ENCODE measurements around the gene PHF24.

The PHF24 gene

DNA sequence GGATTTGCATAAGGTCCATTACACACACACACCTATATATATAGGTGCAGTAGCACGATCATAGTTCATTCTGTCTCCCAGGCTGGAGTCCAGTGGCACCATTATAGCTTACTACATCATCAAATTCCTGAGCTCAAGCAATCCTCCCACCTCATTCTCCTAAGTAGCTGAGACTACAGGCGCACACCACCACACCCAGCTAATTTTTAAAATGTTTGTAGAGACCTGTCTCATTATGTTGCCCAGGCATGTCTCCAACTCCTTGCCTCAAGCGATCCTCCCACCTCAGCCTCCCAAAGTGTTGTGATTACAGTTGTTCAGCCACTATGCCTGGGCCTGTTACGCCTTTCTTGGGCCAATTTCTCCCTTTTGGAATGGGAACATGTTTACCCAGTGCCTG, 71.2 kb downstream of the PHF24 start:
- H3K4me3 ChIP-seq (ENCODE audit: insufficient read depth in 1 of 2, low read depth in 1 of 2, low read length in 2 of 2), result no peak overlapping the region
- no peak overlapping the region for H3K23ac ChIP-seq (ENCODE audit: low read length in 2 of 2)
- WGBS, result 95% methylated on average over 3 of the region's 4 CpGs
- no peak overlapping the region for H3K27ac ChIP-seq (ENCODE audit: low read length, poor library complexity, severe bottlenecking)
- H2AK5ac ChIP-seq (ENCODE audit: low read length, severe bottlenecking), result no peak overlapping the region
- no peaks in the 10 kb centered on the region for H3K27me3 ChIP-seq (ENCODE audit: control insufficient read depth in 1 of 2, insufficient read depth in 1 of 2, low read length in 2 of 2)
- H2BK5ac ChIP-seq (ENCODE audit: low read depth, low read length, poor library complexity, severe bottlenecking), result no peak overlapping the region
- no peaks in the 10 kb centered on the region for H3K79me1 ChIP-seq (replicated peaks; ENCODE audit: low read length, poor library complexity, severe bottlenecking)
- no peak overlapping the region for H3K18ac ChIP-seq (ENCODE audit: low read depth in 1 of 2, low read length in 2 of 2)
- no peaks in the 10 kb centered on the region for H3K9me3 ChIP-seq (ENCODE audit: control insufficient read depth, low read length)
- no peak overlapping the region for H3K14ac ChIP-seq (ENCODE audit: low read length in 2 of 2)
- H3K4ac ChIP-seq (ENCODE audit: low read depth in 1 of 2, low read length in 2 of 2), result no peak overlapping the region
- H4K91ac ChIP-seq (ENCODE audit: low read length), result no peak overlapping the region
- H3K36me3 ChIP-seq (ENCODE audit: control insufficient read depth in 1 of 2, insufficient read depth in 2 of 2, low read depth in 1 of 2, low read length in 2 of 2), result peaks cover 3 to 38% of the 10 kb centered on the region in 2 experiments
- H2AFZ ChIP-seq (ENCODE audit: low read depth, low read length), result no peak overlapping the region
- DNase-seq, result no peak
- no peak overlapping the region for H3K9ac ChIP-seq (ENCODE audit: low read length)
- H3K4me2 ChIP-seq (ENCODE audit: low read length, poor library complexity, severe bottlenecking), result no peak overlapping the region
- H2BK12ac ChIP-seq (ENCODE audit: low read length in 2 of 2), result no peak overlapping the region
- peaks cover 1% of the 10 kb centered on the region for H3K4me1 ChIP-seq (ENCODE audit: control insufficient read depth, insufficient read depth, low read depth, low read length)
- H2BK120ac ChIP-seq (ENCODE audit: low read depth, low read length), result no peak overlapping the region
- no peak overlapping the region for H4K8ac ChIP-seq (ENCODE audit: low read length)
- H2BK15ac ChIP-seq (ENCODE audit: low read depth, poor library complexity, severe bottlenecking), result no peak overlapping the region

DNA sequence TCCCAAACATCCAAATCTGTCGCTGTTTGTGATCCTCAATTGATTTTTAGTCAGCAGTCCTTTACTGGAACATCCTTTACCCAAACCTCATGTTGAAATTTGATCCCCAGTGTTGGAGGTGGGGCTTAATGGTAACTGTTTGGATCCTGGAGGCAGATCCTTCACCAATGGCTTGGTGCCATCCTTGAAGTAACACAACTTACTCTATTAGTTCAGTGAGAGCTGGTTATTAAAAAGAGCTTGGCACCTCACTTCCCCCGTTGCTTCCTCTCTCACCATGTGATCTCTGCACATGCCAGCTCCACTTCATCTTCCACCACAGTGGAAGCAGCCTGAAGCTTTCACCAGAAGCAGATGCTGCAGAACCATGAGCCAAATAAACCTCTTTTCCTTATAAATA, 71.8 kb downstream of the PHF24 start:
- Histone ChIP-seq H3K27ac (ENCODE audit: low read length, poor library complexity, severe bottlenecking) (no peak overlapping the region), H4K8ac (ENCODE audit: low read length) (no peak overlapping the region), H3K79me1 (replicated peaks; ENCODE audit: low read length, poor library complexity, severe bottlenecking) (no peaks in the 10 kb centered on the region), H3K4me2 (ENCODE audit: low read length, poor library complexity, severe bottlenecking) (no peak overlapping the region), H2AFZ (ENCODE audit: low read depth, low read length) (no peak overlapping the region), H3K9me3 (ENCODE audit: control insufficient read depth, low read length) (no peaks in the 10 kb centered on the region), H2BK5ac (ENCODE audit: low read depth, low read length, poor library complexity, severe bottlenecking) (no peak overlapping the region), H2BK15ac (ENCODE audit: low read depth, poor library complexity, severe bottlenecking) (no peak overlapping the region), H4K91ac (ENCODE audit: low read length) (no peak overlapping the region), H3K4me1 (ENCODE audit: control insufficient read depth, insufficient read depth, low read depth, low read length) (peaks cover 1% of the 10 kb centered on the region), H3K14ac (ENCODE audit: low read length in 2 of 2) (no peak overlapping the region), H3K36me3 (ENCODE audit: control insufficient read depth in 1 of 2, insufficient read depth in 2 of 2, low read depth in 1 of 2, low read length in 2 of 2) (peaks cover 6 to 36% of the 10 kb centered on the region in 2 experiments), H2BK12ac (ENCODE audit: low read length in 2 of 2) (no peak overlapping the region), H3K18ac (ENCODE audit: low read depth in 1 of 2, low read length in 2 of 2) (no peak overlapping the region), H2BK120ac (ENCODE audit: low read depth, low read length) (no peak overlapping the region), H3K4ac (ENCODE audit: low read depth in 1 of 2, low read length in 2 of 2) (no peak overlapping the region), H2AK5ac (ENCODE audit: low read length, severe bottlenecking) (no peak overlapping the region), H3K4me3 (ENCODE audit: insufficient read depth in 1 of 2, low read depth in 1 of 2, low read length in 2 of 2) (no peak overlapping the region), H3K23ac (ENCODE audit: low read length in 2 of 2) (no peak overlapping the region), H3K27me3 (ENCODE audit: control insufficient read depth in 1 of 2, insufficient read depth in 1 of 2, low read length in 2 of 2) (no peaks in the 10 kb centered on the region), H3K9ac (ENCODE audit: low read length) (no peak overlapping the region)
- no peak for DNase-seq
- 98% methylated on average over 2 of the region's 2 CpGs for WGBS

Measured in mesenchymal stem cell (in vitro differentiated cells and primary cell).